ENCODE results near the gene COX4I2.

COX4I2 gene

DNA sequence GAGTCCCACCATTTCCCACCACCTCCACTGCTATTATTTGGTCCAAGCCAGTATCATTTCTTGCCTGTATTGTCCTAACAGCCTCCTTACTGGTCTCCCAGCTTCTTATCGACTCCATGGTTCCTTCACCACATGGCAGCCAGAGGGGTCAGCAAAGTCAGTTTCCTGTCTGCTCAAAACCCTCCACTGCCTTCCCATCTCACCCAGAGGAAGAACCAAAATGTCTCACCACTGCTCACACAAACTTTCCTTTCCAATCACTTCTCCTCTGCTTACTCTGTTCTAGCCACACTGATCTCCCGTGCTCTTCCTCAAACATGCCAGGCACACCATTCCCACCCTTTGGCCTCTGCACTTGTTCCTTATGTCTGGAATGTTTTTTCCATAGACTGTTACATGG is 45.2 kb downstream of the COX4I2 start:
- DNase-seq: no peak
- in situ Hi-C loops (cut with HindIII; ENCODE audit: low pct_ligation_motif_present, low pct_unique_long_range_greater_than_20kb, low sequenced_read_pairs): no loop called here

DNA sequence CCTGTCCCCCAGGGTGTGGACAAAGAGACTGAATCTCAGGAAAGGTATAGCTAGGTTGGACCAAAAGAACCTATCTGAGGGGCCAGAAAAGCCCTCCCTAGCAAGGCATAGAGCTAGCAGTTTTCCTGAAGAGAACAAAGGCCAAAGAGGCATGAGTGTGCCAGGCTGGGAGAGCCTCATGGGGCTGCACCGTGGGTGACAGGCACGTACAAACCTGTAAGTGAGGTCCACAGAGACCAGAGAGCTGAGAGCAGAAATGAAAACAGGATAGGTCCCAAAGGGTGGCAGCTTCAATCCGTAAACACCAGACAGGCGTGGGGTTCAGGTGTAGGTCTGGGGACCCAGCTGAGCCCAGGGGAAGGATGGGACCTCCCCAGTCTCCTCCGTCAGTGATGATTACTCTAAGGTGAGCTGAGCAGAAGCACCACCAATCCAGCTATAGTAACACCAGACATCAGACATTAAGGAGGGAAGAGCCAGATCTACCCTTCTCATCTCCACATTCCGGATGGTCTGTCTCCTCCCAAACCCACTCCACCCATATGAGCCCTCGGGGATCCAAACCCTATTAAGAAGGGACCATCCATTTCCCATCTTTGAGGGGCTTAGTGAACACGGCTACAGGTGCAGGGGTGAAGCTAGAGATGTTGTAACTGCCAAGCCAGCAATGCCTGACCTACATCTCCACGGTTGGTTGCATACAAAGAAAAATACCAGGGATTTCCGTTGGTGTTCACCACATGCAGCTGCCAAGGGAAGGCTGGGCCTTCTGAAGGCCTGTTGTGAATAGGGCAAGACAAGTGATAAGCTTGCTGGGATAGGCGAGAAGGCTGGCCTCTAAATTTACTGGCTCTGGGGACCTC is 46.7 kb downstream of the COX4I2 start:
- peak; percentile 75 for DNase-seq
- in situ Hi-C loops (cut with HindIII; ENCODE audit: low pct_ligation_motif_present, low pct_unique_long_range_greater_than_20kb, low sequenced_read_pairs): no loop called here

DNA sequence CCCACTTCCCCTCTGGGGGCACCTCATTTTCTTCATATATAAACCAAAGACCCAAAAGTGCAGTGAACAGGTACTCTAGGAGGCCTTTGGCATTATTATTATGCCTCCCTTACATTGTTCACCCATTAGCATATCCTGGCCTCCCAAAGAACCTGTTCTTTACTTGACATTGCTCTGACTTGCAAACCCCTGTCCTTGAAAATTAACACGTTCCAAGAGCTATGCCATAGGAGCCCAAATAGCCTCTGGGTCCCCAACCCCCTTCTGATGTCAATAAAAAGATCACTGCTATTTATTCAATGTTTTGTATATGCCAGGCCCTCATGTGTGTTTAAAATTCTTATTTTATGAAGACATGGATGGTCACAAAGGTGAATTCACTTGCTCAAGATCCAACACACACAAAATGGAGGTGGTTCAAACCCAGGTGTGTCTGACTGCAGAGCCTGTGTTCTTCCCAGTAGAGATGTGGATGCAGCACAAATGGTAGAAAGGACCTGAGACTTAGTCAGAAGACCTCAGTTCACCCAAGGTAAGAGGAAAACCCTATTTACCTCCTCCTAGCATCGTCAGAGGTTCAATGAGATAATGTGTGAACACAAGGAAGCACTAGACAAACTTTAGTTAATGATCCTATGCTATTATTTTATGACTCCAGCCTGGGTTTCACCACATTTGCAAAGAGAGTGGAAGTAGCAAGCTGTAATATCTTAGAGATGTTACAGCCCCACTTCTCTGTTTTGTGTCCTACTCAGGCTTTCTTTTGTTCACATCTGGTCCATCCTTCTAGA is 48.3 kb downstream of the COX4I2 start:
- in situ Hi-C loops (cut with HindIII; ENCODE audit: low pct_ligation_motif_present, low pct_unique_long_range_greater_than_20kb, low sequenced_read_pairs): no loop called here

DNA sequence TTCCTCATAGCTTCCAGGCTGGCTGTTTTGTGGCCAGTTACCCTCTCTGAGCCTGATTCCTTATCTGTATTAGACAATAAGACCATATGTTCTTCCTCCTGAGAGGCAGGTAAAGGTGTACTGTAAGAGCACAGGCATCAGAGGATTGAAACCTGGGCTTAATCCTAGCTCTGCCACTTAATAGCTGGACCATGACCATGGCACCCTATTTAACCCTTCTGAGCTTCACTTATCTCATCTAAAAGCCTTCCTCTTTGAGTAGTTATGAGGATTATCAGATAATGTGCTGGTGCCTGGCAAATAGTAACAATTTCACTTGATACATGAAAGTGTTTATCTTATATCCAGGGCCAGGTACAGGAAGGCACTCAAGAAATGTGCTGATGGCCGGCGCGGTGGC is 50.1 kb downstream of the COX4I2 start:
- in situ Hi-C loops (cut with HindIII; ENCODE audit: low pct_ligation_motif_present, low pct_unique_long_range_greater_than_20kb, low sequenced_read_pairs): no loop called here
- DNase-seq: no peak

More for the DNA sequence above, 48.3 kb downstream of the COX4I2 start:
- DNase-seq: no peak

DNA sequence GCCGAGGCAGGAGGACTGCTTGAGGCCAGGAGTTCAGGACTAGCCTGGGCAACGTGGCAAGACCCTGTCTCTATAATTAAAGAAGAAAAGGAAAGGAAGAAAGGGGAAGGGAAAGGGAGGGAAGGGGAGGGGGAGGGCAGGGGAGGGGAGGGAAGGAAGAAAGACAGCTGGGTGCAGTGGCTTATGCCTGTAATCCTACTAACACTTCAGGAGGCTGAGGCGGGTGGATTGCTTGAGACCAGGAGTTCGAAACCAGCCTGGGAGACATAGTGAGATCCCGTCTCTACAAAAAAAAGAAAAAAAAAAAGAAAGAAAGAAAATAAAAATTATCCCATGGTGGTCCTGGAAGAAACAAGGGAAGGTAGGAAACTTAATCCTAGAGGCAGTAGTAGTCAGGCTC is 51.4 kb downstream of the COX4I2 start:
- in situ Hi-C loops (cut with HindIII; ENCODE audit: low pct_ligation_motif_present, low pct_unique_long_range_greater_than_20kb, low sequenced_read_pairs): no loop called here
- DNase-seq: no peak

DNA sequence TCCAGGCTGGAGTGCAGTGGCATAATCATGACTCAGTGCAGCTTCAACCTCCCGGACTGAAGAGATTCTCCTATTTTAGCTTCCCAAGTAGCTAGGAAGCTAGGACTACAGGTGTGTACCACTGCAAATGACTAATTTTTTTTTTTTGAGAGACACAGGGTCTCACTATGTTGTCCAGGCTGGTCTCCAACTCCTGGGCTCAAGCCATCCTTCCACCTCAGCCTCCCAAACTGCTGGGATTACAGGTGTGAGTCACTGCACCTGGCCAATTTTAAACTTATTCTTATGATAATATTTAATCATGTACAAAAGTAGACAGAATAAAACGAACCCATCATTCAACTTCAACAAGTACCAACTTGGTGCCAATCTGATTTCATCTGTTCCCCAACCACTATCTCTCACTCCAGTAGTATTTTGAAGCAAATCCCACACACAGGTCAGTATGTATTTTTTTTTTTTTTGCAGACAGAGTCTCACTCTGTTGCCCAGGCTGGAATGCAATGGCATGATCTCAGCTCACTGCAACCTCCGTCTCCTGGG is 52.5 kb downstream of the COX4I2 start:
- in situ Hi-C loops (cut with HindIII; ENCODE audit: low pct_ligation_motif_present, low pct_unique_long_range_greater_than_20kb, low sequenced_read_pairs): no loop called here
- DNase-seq: no peak

DNA sequence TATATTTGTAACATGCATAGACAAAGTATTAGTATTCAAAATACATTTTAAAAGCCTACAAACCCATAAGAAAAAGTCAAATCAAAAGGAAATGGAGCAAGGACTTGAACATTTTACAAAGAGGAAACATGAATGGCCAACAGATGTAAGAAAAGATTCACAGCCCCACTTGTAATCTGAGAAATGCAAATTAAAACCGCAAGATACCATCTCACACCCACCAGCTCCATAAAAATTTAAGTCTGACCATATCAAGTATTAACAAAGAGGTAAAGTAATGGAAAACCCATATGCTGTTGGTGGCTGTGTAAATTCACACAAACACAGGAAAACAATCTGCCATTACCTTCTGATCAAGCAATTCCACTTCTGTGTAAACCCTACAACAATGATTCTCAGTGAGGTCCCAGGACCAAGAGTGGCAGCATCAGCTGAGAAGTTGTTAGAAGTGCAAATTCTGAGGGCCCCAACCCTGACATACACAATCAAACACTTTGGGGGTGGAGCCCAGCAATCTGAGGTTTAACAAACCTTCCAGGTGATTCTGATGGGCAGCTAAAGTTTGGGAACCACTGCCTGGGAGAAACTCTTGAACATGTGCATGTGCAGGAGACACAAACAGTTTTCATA is 54.0 kb downstream of the COX4I2 start:
- in situ Hi-C loops (cut with HindIII; ENCODE audit: low pct_ligation_motif_present, low pct_unique_long_range_greater_than_20kb, low sequenced_read_pairs): no loop called here
- no peak for DNase-seq

DNA sequence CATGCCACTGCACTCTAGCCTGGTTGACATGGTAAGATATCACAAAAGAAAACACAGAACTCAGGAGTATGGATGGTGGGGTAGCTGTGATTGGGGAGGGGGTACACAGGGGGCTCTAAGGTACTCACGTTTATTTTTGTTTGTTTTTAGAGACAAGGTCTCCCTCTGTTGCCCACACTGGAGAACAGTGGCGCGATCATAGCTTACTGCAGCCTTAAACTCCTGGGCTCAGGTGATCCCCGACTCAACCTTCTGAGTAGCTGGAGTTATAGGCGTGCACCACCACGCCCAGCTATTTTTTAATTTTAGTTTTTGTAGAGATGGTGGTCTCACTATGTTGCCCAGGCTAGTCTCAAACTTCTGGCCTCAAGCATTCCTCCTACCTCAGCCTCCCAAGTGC is 55.7 kb downstream of the COX4I2 start:
- DNase-seq: no peak
- in situ Hi-C loops (cut with HindIII; ENCODE audit: low pct_ligation_motif_present, low pct_unique_long_range_greater_than_20kb, low sequenced_read_pairs): no loop called here

DNA sequence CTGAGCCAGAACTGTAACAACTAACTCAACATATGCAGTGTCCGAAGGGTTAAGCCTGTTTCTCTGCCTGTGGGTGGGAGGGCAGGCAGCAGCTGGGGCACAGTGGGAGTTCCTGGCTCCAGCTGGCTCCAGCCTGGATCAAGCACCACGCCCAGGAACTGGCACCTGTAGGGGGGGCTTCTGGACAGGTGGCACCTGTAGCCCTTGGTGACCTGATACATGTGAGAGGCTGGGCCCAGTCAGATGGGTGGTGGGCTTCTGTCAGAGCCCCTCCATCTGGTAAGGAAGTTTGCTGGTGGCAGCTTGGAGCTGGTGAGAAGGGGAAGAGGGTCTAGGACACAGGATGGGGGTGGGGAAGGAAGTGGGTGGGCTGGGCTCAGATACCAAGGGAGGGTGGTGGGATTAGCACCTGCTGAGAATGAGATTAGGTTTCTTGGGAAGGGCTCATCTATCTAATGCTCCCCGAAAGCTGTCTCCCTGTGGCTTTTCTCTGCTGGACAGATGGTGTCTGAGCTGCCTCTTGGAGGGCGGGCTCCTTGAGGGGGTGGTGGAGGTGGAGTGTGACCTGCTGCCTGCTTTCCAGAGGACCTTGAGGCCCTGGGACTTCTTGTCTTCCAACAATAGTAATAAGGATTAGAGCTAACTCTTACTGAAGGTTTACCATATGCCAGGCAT is 56.4 kb downstream of the COX4I2 start:
- no peak for DNase-seq
- in situ Hi-C loops (cut with HindIII; ENCODE audit: low pct_ligation_motif_present, low pct_unique_long_range_greater_than_20kb, low sequenced_read_pairs): no loop called here
